Keratinocyte (primary cell): ENCODE measurements around the gene FMOD. TPM values are rescaled to one million over a fixed set of nuclear protein-coding genes. Genes with fewer than 3 reads are reported as not detected.

Experiments
- DNase-seq: peaks from one replicate; pipeline ENCODE4 v3.0.0-alpha.2; 2011; ENCODE audit warnings: low read depth, missing footprints, low spot score
- FAIRE-seq: peaks from 2 replicates; lab custom pipeline; 2011; peaks lifted over from hg19 to GRCh38; lab: Jason Lieb, UNC
- H2AFZ ChIP-seq: 2 replicates; pipeline ENCODE4 v1.6.0; 2012; ENCODE audit warnings: low read length, control low read depth, inconsistent platforms; ENCODE audit not compliant: control insufficient read depth
- H3K27ac ChIP-seq: 2 replicates; pipeline ENCODE4 v1.5.1; 2011; ENCODE audit warnings: low read length; ENCODE audit not compliant: control insufficient read depth, insufficient read depth
- H3K27me3 ChIP-seq: 3 replicates; pipeline ENCODE4 v1.6.0; 2011; ENCODE audit warnings: low read length; ENCODE audit not compliant: control insufficient read depth, insufficient read depth; ENCODE audit errors: extremely low read depth
- H3K36me3 ChIP-seq, 2 experiments: 2 replicates in 1 of 2; 3 replicates in 1 of 2; pipeline ENCODE4 v1.5.1; 2011; ENCODE audit warnings: low read length in 2 of 2, mild to moderate bottlenecking in 1 of 2; ENCODE audit not compliant: control insufficient read depth in 2 of 2, insufficient read depth in 2 of 2; ENCODE audit errors: extremely low read depth in 1 of 2
- H3K4me1 ChIP-seq: 3 replicates; pipeline ENCODE4 v1.5.1; 2011; ENCODE audit warnings: low read length; ENCODE audit not compliant: control insufficient read depth, insufficient read depth; ENCODE audit errors: extremely low read depth
- H3K4me2 ChIP-seq: 3 replicates; pipeline ENCODE4 v1.6.0; 2011; ENCODE audit warnings: low read depth, low read length; ENCODE audit not compliant: control insufficient read depth, insufficient read depth; ENCODE audit errors: extremely low read depth
- H3K4me3 ChIP-seq, 3 experiments: fragments of 200-600 bp in 1 of 3; sonication (generic) in 1 of 3; 2 replicates in 2 of 3; 3 replicates in 1 of 3; pipeline ENCODE4 v1.5.1; 2011 to 2016; ENCODE audit warnings: low read length in 3 of 3, mild to moderate bottlenecking in 3 of 3, control low read depth in 2 of 3, inconsistent platforms in 1 of 3, low read depth in 1 of 3, mixed read lengths in 1 of 3, mixed run types in 1 of 3, moderate library complexity in 1 of 3; ENCODE audit not compliant: control insufficient read depth in 2 of 3, insufficient read depth in 2 of 3; ENCODE audit errors: extremely low read depth in 1 of 3
- H3K79me2 ChIP-seq: 2 replicates; pipeline ENCODE4 v1.6.0; 2012; ENCODE audit warnings: low read length; ENCODE audit not compliant: control insufficient read depth, insufficient read depth
- H3K9ac ChIP-seq: 3 replicates; pipeline ENCODE4 v1.6.0; 2011; ENCODE audit warnings: low read length; ENCODE audit not compliant: control insufficient read depth, insufficient read depth; ENCODE audit errors: extremely low read depth
- H3K9me1 ChIP-seq: 3 replicates; pipeline ENCODE4 v1.6.0; 2011; ENCODE audit warnings: low read length; ENCODE audit not compliant: control insufficient read depth, insufficient read depth; ENCODE audit errors: extremely low read depth
- H3K9me3 ChIP-seq: 2 replicates; pipeline ENCODE4 v1.5.1; 2012; ENCODE audit warnings: low read depth, low read length; ENCODE audit not compliant: control insufficient read depth
- H4K20me1 ChIP-seq: 3 replicates; pipeline ENCODE4 v1.6.0; 2011; ENCODE audit warnings: low read length; ENCODE audit not compliant: control insufficient read depth, insufficient read depth; ENCODE audit errors: extremely low read depth
- CTCF ChIP-seq, 3 experiments: IDR thresholded peaks in 1 of 3; conservative IDR thresholded peaks in 1 of 3; optimal IDR thresholded peaks in 1 of 3; 2 replicates in 2 of 3; 3 replicates in 1 of 3; pipeline versions ENCODE3 to v1.5.1; 2011; ENCODE audit warnings: low read length in 3 of 3, mild to moderate bottlenecking in 3 of 3, moderate library complexity in 2 of 3, control low read depth in 1 of 3, inconsistent platforms in 1 of 3; ENCODE audit not compliant: insufficient read depth in 2 of 3; ENCODE audit errors: extremely low read depth in 1 of 3
- EZH2 ChIP-seq: IDR thresholded peaks from one replicate; pipeline ENCODE4 v1.6.1; 2012; ENCODE audit warnings: inconsistent platforms, mild to moderate bottlenecking, low read length, moderate library complexity
- dilution Hi-C: fragments of 300-500 bp; cut with MboI; formaldehyde crosslinking; loops from one replicate; pipeline ENCODE4 v1.7.0; 2020; ENCODE audit warnings: low sequenced_read_pairs; ENCODE audit not compliant: extremely low pct_ligation_motif_present
- polyA plus RNA-seq, 5 experiments: library from polyadenylated mRNA; depleted of rRNA in 3 of 5; stranded (reverse) in 3 of 5; stranded (forward) in 1 of 5; unstranded in 1 of 5; fragments of >200 nt; gene quantifications; 1 replicate in 1 of 5; 2 replicates in 3 of 5; 3 replicates in 1 of 5; pipeline versions ENCODE4 v1.2.1 to v1.2.3, GENCODE V29; 2011 to 2012; ENCODE audit warnings: missing spikeins in 2 of 5, low read depth in 1 of 5, low replicate concordance in 1 of 5

FMOD gene
- polyA plus RNA-seq, 1 donor (not counting 4 experiments of a cell fraction or from before 2014, with no cell fraction given), result 0.47 TPM

- no peaks in the 10 kb centered on the region for H3K9me3 ChIP-seq
- DNase-seq (no peak), FAIRE-seq (no peak)
- H3K36me3 ChIP-seq, result no peaks in the 10 kb centered on the region
- H3K79me2 ChIP-seq, result no peaks in the 10 kb centered on the region
- H3K9ac ChIP-seq, result no peak overlapping the region
- peaks cover 14% of the 10 kb centered on the region for H3K27me3 ChIP-seq
- H3K4me3 ChIP-seq, result no peak overlapping the region
- H2AFZ ChIP-seq, result no peak overlapping the region
- TF ChIP-seq EZH2, result no peak
- no peak for TF ChIP-seq CTCF (optimal IDR thresholded peaks at IDR 0.05 in 1 of 3, IDR thresholded peaks at IDR 0.05 in 1 of 3, conservative IDR thresholded peaks at IDR 0.05 in 1 of 3; ENCODE audit: extremely low read depth in 1 of 3, insufficient read depth in 2 of 3, low read length in 3 of 3)
- dilution Hi-C loops, result no loop called here
- H3K4me2 ChIP-seq, result no peak overlapping the region
- no peak overlapping the region for H3K27ac ChIP-seq
- H4K20me1 ChIP-seq, result no peaks in the 10 kb centered on the region
- H3K4me1 ChIP-seq, result no peaks in the 10 kb centered on the region
- H3K9me1 ChIP-seq, result no peaks in the 10 kb centered on the region
These were observed 1.8 kb downstream of the FMOD start for GRCh38 chr1:203349166-203349565.

DNA sequence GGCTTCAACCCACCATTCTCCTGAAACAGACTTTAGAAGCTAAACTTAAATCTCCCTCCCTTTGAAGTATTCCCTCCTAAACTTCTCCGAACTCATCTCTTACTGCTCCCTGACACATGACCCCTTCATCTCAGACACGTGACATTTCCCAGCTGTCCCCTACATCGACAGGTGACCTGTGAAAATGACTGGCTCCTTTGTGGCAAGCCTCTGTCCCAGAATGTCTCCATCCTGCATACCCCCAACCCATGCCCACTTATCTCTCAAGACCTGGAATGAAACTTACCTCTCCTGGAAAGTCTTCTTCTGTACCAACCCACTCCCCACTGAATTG lies 4.2 kb downstream of the FMOD start:
- no peaks in the 10 kb centered on the region for H3K36me3 ChIP-seq
- H3K9me1 ChIP-seq, result no peaks in the 10 kb centered on the region
- dilution Hi-C loops, result no loop called here
- H3K4me3 ChIP-seq, result no peak overlapping the region
- no peak overlapping the region for H2AFZ ChIP-seq
- no peak overlapping the region for H3K27ac ChIP-seq
- DNase-seq (no peak), FAIRE-seq (no peak)
- no peaks in the 10 kb centered on the region for H3K9me3 ChIP-seq
- H3K4me2 ChIP-seq, result no peak overlapping the region
- H4K20me1 ChIP-seq, result no peaks in the 10 kb centered on the region
- H3K9ac ChIP-seq, result no peak overlapping the region
- TF ChIP-seq EZH2, result no peak
- no peak for TF ChIP-seq CTCF (optimal IDR thresholded peaks at IDR 0.05 in 1 of 3, IDR thresholded peaks at IDR 0.05 in 1 of 3, conservative IDR thresholded peaks at IDR 0.05 in 1 of 3; ENCODE audit: extremely low read depth in 1 of 3, insufficient read depth in 2 of 3, low read length in 3 of 3)
- H3K79me2 ChIP-seq, result no peaks in the 10 kb centered on the region
- H3K27me3 ChIP-seq, result peaks cover 9% of the 10 kb centered on the region
- H3K4me1 ChIP-seq, result peaks cover 4% of the 10 kb centered on the region
